ENCODE measurements around the gene EGFL7. TPM values are rescaled to one million over a fixed set of nuclear protein-coding genes. Genes with fewer than 3 reads are reported as not detected.

Gene EGFL7
- total RNA-seq, 1 experiment from 2014 or later = 79.5 TPM

DNA sequence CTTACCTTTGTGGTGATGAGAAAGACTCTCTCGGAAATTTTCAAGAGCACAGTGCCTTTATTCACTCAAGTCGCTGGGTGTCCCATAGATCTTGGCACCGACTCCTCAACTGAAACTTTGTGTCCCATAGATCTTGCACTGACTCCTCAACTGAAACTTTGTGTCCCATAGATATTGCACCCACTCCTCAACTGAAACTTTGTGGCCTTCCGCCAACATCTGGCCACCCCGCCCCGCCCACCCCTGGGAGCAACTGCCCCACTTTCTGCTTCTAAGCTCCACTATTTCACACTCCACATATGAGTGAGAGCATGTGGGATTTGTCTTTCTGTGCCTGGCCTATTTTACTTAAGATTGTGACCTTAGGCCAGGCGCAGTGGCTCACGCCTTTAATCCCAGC is 12.7 kb upstream of the EGFL7 start:
- CTCF ChIA-PET = no interaction called here
- no peak for DNase-seq (ENCODE audit: low spot score)
- Histone ChIP-seq H3K27ac (ENCODE audit: low read depth, low read length, poor library complexity, severe bottlenecking) (no peak overlapping the region), H3K36me3 (ENCODE audit: insufficient read depth, low read length, poor library complexity, severe bottlenecking) (no peaks in the 10 kb centered on the region), H3K4me1 (ENCODE audit: insufficient read depth, low read length, poor library complexity, severe bottlenecking) (no peaks in the 10 kb centered on the region), H3K9me3 (ENCODE audit: low read depth, low read length, poor library complexity, severe bottlenecking) (no peaks in the 10 kb centered on the region), H3K27me3 (replicated peaks; ENCODE audit: insufficient read depth, low read depth, low read length, poor library complexity) (no peaks in the 10 kb centered on the region), H3K4me3 (ENCODE audit: low read depth, low read length, poor library complexity, severe bottlenecking) (no peak overlapping the region)
- BruUV-seq (replicated peaks) = no TSS peak
- intact Hi-C loops (cut with micrococcal nuclease; ENCODE audit: unreplicated experiment) = no loop called here
- POLR2A ChIA-PET (ENCODE audit: low non-redundant PET) = no interaction called here
- TF ChIP-seq CTCF (conservative IDR thresholded peaks at IDR 0.05; ENCODE audit: low read depth, low read length) (no peak), EZH2 (IDR thresholded peaks at IDR 0.05; ENCODE audit: borderline replicate concordance, low read depth, low read length, poor library complexity, severe bottlenecking) (no peak)

DNA sequence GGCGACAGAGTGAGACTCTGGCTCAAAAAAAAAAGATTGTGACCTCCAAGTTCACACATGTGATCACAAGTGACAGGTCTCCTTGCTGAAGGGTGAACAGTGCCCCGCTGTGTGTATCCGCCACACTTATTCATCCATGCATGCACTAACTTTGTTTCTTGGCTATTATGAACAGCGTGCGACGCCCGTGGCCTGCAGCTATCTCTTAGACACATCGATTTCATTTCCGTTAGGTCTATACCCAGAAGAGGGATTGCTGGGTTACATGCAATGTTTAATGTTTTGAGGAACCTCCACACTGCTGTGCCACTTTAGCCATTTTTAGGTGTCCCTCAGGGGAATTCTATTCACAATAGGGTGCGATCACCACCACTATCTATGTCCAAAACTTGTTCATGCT is 12.1 kb upstream of the EGFL7 start:
- Histone ChIP-seq H3K36me3 (ENCODE audit: insufficient read depth, low read length, poor library complexity, severe bottlenecking) (no peaks in the 10 kb centered on the region), H3K27ac (ENCODE audit: low read depth, low read length, poor library complexity, severe bottlenecking) (no peak overlapping the region), H3K27me3 (replicated peaks; ENCODE audit: insufficient read depth, low read depth, low read length, poor library complexity) (no peaks in the 10 kb centered on the region), H3K4me1 (ENCODE audit: insufficient read depth, low read length, poor library complexity, severe bottlenecking) (peaks cover 5% of the 10 kb centered on the region), H3K4me3 (ENCODE audit: low read depth, low read length, poor library complexity, severe bottlenecking) (no peak overlapping the region), H3K9me3 (ENCODE audit: low read depth, low read length, poor library complexity, severe bottlenecking) (no peaks in the 10 kb centered on the region)
- intact Hi-C loops (cut with micrococcal nuclease; ENCODE audit: unreplicated experiment) = no loop called here
- no peak for TF ChIP-seq EZH2 (IDR thresholded peaks at IDR 0.05; ENCODE audit: borderline replicate concordance, low read depth, low read length, poor library complexity, severe bottlenecking)
- TF ChIP-seq CTCF (conservative IDR thresholded peaks at IDR 0.05; ENCODE audit: low read depth, low read length) = no peak
- ChIA-PET CTCF (no interaction called here), POLR2A (ENCODE audit: low non-redundant PET) (no interaction called here)
- no TSS peak for BruUV-seq (replicated peaks)
- DNase-seq (ENCODE audit: low spot score) = no peak

DNA sequence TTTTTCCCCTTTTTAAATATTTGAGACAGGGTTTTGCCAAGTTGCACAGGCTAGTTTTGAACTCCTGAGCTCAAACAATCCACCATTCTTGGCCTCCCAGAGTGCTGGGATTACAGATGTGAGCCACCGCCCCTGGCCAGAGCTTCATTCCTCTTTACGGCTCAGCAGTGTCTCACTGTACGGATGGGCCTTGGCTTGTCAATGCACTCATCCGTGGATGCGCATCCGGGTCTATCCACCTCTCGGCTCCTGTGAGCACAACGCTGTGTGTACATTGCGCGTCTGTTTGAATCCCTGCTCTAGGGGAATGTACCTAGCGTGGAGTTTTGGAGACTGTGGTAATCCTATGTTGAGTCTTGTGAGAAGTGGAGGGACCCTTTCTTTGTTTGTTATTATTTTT is 10.9 kb upstream of the EGFL7 start:
- Histone ChIP-seq H3K27ac (ENCODE audit: low read depth, low read length, poor library complexity, severe bottlenecking) (no peak overlapping the region), H3K9me3 (ENCODE audit: low read depth, low read length, poor library complexity, severe bottlenecking) (no peaks in the 10 kb centered on the region), H3K4me1 (ENCODE audit: insufficient read depth, low read length, poor library complexity, severe bottlenecking) (peaks cover 14% of the 10 kb centered on the region), H3K27me3 (replicated peaks; ENCODE audit: insufficient read depth, low read depth, low read length, poor library complexity) (no peaks in the 10 kb centered on the region), H3K4me3 (ENCODE audit: low read depth, low read length, poor library complexity, severe bottlenecking) (no peak overlapping the region), H3K36me3 (ENCODE audit: insufficient read depth, low read length, poor library complexity, severe bottlenecking) (no peaks in the 10 kb centered on the region)
- ChIA-PET CTCF (no interaction called here), POLR2A (ENCODE audit: low non-redundant PET) (interaction anchor here (0.6 kb wide), 1 partner anchor 286 kb away, joined by 12 read pairs; no protein-coding TSS in a partner anchor)
- TF ChIP-seq EZH2 (IDR thresholded peaks at IDR 0.05; ENCODE audit: borderline replicate concordance, low read depth, low read length, poor library complexity, severe bottlenecking) = no peak
- TF ChIP-seq CTCF (conservative IDR thresholded peaks at IDR 0.05; ENCODE audit: low read depth, low read length) = no peak
- DNase-seq (ENCODE audit: low spot score) = no peak
- BruUV-seq (replicated peaks) = no TSS peak
- intact Hi-C loops (cut with micrococcal nuclease; ENCODE audit: unreplicated experiment) = no loop called here
